ENCODE results near the gene APEH.

APEH gene

GRCh38 chr3:49650637-49651036 lies 23.5 kb upstream of the APEH start:
- no peak for DNase-seq (ENCODE audit: low spot score)

GRCh38 chr3:49652218-49652902 lies 21.8 kb upstream of the APEH start:
- no peak for DNase-seq (ENCODE audit: low spot score)

- DNase-seq (ENCODE audit: low spot score), result no peak
Measured at GRCh38 chr3:49652903-49653415, 21.2 kb upstream of the APEH start.

GRCh38 chr3:49653621-49654020 lies 20.5 kb upstream of the APEH start:
- no peak for DNase-seq (ENCODE audit: low spot score)

GRCh38 chr3:49654176-49654825 lies 19.9 kb upstream of the APEH start:
- DNase-seq (ENCODE audit: low spot score), result no peak

- no peak for DNase-seq (ENCODE audit: low spot score)
Measured at GRCh38 chr3:49654955-49655556, 19.1 kb upstream of the APEH start.

GRCh38 chr3:49655731-49656285 lies 18.3 kb upstream of the APEH start:
- no peak for DNase-seq (ENCODE audit: low spot score)

- no peak for DNase-seq (ENCODE audit: low spot score)
Measured at GRCh38 chr3:49656541-49657112, 17.5 kb upstream of the APEH start.

GRCh38 chr3:49657208-49657915 lies 16.8 kb upstream of the APEH start:
- DNase-seq (ENCODE audit: low spot score), result no peak

- DNase-seq (ENCODE audit: low spot score), result no peak
Measured at GRCh38 chr3:49658711-49659110, 15.4 kb upstream of the APEH start.

- no peak for DNase-seq (ENCODE audit: low spot score)
Measured at GRCh38 chr3:49659756-49660155, 14.4 kb upstream of the APEH start.

GRCh38 chr3:49661281-49661680 lies 12.9 kb upstream of the APEH start:
- no peak for DNase-seq (ENCODE audit: low spot score)

- no peak for DNase-seq (ENCODE audit: low spot score)
Measured at GRCh38 chr3:49662021-49662420, 12.1 kb upstream of the APEH start.

- DNase-seq (ENCODE audit: low spot score), result no peak
Measured at GRCh38 chr3:49662720-49663413, 11.3 kb upstream of the APEH start.

GRCh38 chr3:49663831-49664230 lies 10.3 kb upstream of the APEH start:
- DNase-seq (ENCODE audit: low spot score), result no peak

- DNase-seq (ENCODE audit: low spot score), result no peak
Measured at GRCh38 chr3:49664300-49664699, 9.9 kb upstream of the APEH start.

GRCh38 chr3:49665822-49666519 lies 8.2 kb upstream of the APEH start:
- no peak for DNase-seq (ENCODE audit: low spot score)

- DNase-seq (ENCODE audit: low spot score), result no peak
Measured at GRCh38 chr3:49666592-49666991, 7.6 kb upstream of the APEH start.

- no peak for DNase-seq (ENCODE audit: low spot score)
Measured at GRCh38 chr3:49667701-49668413, 6.3 kb upstream of the APEH start.

- DNase-seq (ENCODE audit: low spot score), result no peak
Measured at GRCh38 chr3:49668414-49668797, 5.7 kb upstream of the APEH start.
